ENCODE data around the gene LEFTY2.

DNA sequence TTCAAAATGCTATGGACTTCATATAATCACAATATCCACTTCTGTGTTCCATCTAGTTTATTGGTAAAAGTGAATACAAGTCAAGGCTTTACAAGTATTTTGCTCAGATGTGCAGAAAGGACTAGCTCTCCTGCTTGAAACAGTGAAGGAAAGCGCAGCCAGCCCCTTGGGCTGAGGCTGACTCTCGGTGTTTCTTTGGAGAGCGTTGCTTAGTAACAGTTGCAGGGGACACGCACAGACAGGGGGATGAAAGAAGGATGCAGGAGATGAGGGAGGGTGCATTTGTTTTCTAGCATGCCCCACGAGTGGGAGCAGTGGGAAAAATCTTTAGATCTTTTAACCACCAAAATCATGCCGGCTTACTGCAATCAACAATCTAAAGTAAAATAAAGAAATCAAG is 26.1 kb downstream of the LEFTY2 start:
- TF ChIP-seq POLR2A (IDR thresholded peaks at IDR 0.05), result no peak
- no peak for TF ChIP-seq CTCF (IDR thresholded peaks at IDR 0.05)

All from testis (tissue), 2 donors.